ENCODE data around the gene TP63.

DNA sequence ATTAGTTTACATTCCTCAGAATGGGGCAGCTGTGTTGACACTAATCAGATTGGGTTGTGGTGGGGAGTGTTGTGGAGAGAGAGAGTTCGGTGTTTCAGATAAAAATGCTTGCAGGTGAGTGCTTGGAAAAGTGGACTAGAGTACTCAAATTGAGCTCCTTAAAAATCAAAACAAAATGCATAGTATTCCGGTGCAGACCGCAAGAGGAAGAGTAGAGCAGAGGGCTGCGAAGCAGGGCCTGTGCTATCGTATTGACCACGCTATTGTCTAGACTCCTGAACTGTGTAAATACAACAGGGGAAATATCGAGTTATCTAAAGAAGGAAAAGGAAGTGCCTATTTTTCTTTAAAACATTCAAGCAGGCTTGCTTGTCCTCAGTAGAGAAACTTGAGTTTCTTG is 159.5 kb downstream of the TP63 start:
- TF ChIP-seq POLR2A (IDR thresholded peaks at IDR 0.05; ENCODE audit: extremely low read depth, insufficient read length), result no peak
- TF ChIP-seq, protein P1, sequence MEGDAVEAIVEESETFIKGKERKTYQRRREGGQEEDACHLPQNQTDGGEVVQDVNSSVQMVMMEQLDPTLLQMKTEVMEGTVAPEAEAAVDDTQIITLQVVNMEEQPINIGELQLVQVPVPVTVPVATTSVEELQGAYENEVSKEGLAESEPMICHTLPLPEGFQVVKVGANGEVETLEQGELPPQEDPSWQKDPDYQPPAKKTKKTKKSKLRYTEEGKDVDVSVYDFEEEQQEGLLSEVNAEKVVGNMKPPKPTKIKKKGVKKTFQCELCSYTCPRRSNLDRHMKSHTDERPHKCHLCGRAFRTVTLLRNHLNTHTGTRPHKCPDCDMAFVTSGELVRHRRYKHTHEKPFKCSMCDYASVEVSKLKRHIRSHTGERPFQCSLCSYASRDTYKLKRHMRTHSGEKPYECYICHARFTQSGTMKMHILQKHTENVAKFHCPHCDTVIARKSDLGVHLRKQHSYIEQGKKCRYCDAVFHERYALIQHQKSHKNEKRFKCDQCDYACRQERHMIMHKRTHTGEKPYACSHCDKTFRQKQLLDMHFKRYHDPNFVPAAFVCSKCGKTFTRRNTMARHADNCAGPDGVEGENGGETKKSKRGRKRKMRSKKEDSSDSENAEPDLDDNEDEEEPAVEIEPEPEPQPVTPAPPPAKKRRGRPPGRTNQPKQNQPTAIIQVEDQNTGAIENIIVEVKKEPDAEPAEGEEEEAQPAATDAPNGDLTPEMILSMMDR (IDR thresholded peaks at IDR 0.05; ENCODE audit: low read depth, low read length), result no peak
- TF ChIP-seq, protein P2, sequence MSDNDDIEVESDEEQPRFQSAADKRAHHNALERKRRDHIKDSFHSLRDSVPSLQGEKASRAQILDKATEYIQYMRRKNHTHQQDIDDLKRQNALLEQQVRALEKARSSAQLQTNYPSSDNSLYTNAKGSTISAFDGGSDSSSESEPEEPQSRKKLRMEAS (IDR thresholded peaks at IDR 0.05; ENCODE audit: low read depth, low read length), result no peak
